ENCODE measurements around the gene IDE. TPM values are rescaled to one million over a fixed set of nuclear protein-coding genes. Genes with fewer than 3 reads are reported as not detected.
A peak's percentile ranks its signal among the peaks of the same experiment; 100 is the strongest.

Gene IDE
- total and polyA plus RNA-seq, 10 of the 15 experiments (the other 5 are each of a cell fraction or from before 2014, with no cell fraction given): 11.6 to 54.5 (median 33.6) TPM

DNA sequence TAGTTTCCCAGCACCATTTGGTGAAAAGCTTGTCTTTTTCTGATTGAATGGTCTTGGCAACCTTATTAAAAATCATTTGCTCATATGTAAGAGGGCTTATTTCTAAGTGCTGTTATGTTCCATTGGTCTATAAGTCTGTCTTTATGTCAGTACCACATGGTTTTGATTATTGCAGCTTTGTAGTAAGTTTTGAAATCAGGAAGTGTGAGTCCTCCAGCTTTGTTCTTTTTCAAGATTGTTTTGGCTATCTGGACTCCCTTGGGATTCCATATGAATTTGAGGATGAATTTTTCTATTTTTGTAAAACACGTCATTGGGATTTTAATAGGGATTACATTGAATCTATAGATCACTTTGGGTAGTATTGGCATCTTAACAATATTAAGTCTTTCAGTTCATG is 24.4 kb upstream of the IDE start:
- H3K27ac ChIP-seq (ENCODE audit: control insufficient read depth, insufficient read depth): no peak overlapping the region
- in situ Hi-C loops (cut with MboI): no loop called here
- no peak overlapping the region for H3K4me2 ChIP-seq (ENCODE audit: control insufficient read depth, insufficient read depth)
- no peaks in the 10 kb centered on the region for H3K27me3 ChIP-seq (replicated peaks in 1 of 2; ENCODE audit: control insufficient read depth in 2 of 2, insufficient read depth in 2 of 2, low read length in 1 of 2)
- DNase-seq (ENCODE audit: low read depth, low spot score) (no peak), ATAC-seq (no peak), FAIRE-seq (no peak)
- POLR2A ChIA-PET: no interaction called here
- no peaks in the 10 kb centered on the region for H4K20me1 ChIP-seq (ENCODE audit: control insufficient read depth, insufficient read depth)
- RAD21 ChIA-PET (ENCODE audit: unreplicated experiment): interaction anchor here (0.7 to 1.2 kb wide), 2 partner anchors 282 to 707 kb away, joined by 3 read pairs; no protein-coding TSS in a partner anchor
- H3K4me1 ChIP-seq (ENCODE audit: control insufficient read depth, insufficient read depth, low read length): peaks cover 8% of the 10 kb centered on the region
- peak overlapping the region; percentile 23; the same call in 1 of the 2 replicates for H2AFZ ChIP-seq (ENCODE audit: control insufficient read depth, low read depth, low read length)
- TF ChIP-seq MEF2B (IDR thresholded peaks at IDR 0.05; ENCODE audit: partially characterized antibody, poor library complexity, severe bottlenecking) (peak; percentile 31), ZNF687 (IDR thresholded peaks at IDR 0.05) (no peak), DPF2 (IDR thresholded peaks at IDR 0.05) (no peak), JUND (IDR thresholded peaks at IDR 0.05; ENCODE audit: low read depth, low read length) (no peak), SUZ12 (IDR thresholded peaks at IDR 0.05; ENCODE audit: unreplicated experiment) (no peak), WRNIP1 (IDR thresholded peaks at IDR 0.05; ENCODE audit: borderline replicate concordance, low read depth, low read length) (no peak), HDAC2 (IDR thresholded peaks at IDR 0.05) (no peak), SMARCA5 (IDR thresholded peaks at IDR 0.05) (peak; percentile 35; the same call in 1 of the 2 replicates)
- TF ChIP-seq, protein P1, sequence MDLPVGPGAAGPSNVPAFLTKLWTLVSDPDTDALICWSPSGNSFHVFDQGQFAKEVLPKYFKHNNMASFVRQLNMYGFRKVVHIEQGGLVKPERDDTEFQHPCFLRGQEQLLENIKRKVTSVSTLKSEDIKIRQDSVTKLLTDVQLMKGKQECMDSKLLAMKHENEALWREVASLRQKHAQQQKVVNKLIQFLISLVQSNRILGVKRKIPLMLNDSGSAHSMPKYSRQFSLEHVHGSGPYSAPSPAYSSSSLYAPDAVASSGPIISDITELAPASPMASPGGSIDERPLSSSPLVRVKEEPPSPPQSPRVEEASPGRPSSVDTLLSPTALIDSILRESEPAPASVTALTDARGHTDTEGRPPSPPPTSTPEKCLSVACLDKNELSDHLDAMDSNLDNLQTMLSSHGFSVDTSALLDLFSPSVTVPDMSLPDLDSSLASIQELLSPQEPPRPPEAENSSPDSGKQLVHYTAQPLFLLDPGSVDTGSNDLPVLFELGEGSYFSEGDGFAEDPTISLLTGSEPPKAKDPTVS (IDR thresholded peaks at IDR 0.05; ENCODE audit: low read depth, low read length): no peak
- peaks cover 93% of the 10 kb centered on the region for H3K79me2 ChIP-seq (ENCODE audit: control insufficient read depth, insufficient read depth, low read length)
- no TSS peak for BruUV-seq (replicated peaks)
- H3K36me3 ChIP-seq (ENCODE audit: control insufficient read depth in 2 of 2, insufficient read depth in 2 of 2, low read length in 1 of 2): no peaks in the 10 kb centered on the region
- intact Hi-C loops (cut with micrococcal nuclease; ENCODE audit: unreplicated experiment): loop anchor here (10.0 kb wide), 1 partner anchor 246 kb away; the partner anchor contains the start of gene EXOC6
- SMC1A ChIA-PET (ENCODE audit: uncharacterized antibody, unreplicated experiment): interaction anchor here (0.5 to 1.0 kb wide), 3 partner anchors 12 to 1086 kb away, joined by 3 to 6 read pairs (median 3); partner anchors contain the start of gene IDE
- CTCF ChIA-PET: interaction anchor here (1.3 to 1.4 kb wide), 3 partner anchors 15 to 81 kb away, joined by 4 to 5 read pairs (median 4); no protein-coding TSS in a partner anchor
- no peaks in the 10 kb centered on the region; the same call in 1 of the 3 replicates for H3K9me3 ChIP-seq (replicated peaks; ENCODE audit: control insufficient read depth, insufficient read depth, low read length)
- H3K4me3 ChIP-seq: 0 out of 2 replicates have a peak overlapping the region, but pooled peaks have one; percentile 1
- H3K9ac ChIP-seq (ENCODE audit: control insufficient read depth, insufficient read depth, low read length): no peak overlapping the region
- 87% methylated on average over 1 of the region's 1 CpG for WGBS (ENCODE audit: insufficient coverage, insufficient replicate concordance, low lambda C conversion rate, missing lambda C conversion rate)

All from GM12878 (cell line).